ENCODE data around the gene PDE2A. TPM values are rescaled to one million over a fixed set of nuclear protein-coding genes. Genes with fewer than 3 reads are reported as not detected.

Gene PDE2A
- total RNA-seq, 4 donors from 2014 or later, result 26.1 to 34.1 (median 30.6) TPM

DNA sequence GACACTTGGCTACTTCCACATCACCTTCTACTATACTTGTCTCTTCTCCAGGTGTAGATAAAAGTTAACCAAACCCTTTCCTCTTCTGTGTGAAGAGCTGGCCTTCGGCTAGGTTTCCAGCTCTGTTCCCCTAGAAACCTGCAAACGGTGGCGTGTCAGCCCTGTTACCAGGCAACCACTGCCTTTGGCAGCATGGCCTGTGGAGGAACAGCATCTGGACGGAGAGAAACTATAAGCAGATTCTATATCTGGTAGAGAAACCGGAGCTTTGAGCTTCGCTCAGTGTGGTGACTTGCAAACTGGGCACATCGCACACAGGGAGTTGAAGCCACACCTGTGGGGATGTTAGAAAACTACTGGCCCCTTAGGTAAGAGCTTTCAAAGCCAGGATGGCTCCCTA lies 42.1 kb upstream of the PDE2A start:
- intact Hi-C loops (cut with DNase I; ENCODE audit: low total_unique reads), result no loop called here
- TF ChIP-seq POLR2A (IDR thresholded peaks at IDR 0.05) (no peak), CTCF (IDR thresholded peaks at IDR 0.05) (no peak)
- WGBS, 2 donors, result 43 to 56% methylated on average over 7 of the region's 7 CpGs
- H3K4me3 ChIP-seq (ENCODE audit: low read depth, poor library complexity, severe bottlenecking), result no peak overlapping the region
- DNase-seq (ENCODE audit: low spot score in 2 of 2), result no peak

DNA sequence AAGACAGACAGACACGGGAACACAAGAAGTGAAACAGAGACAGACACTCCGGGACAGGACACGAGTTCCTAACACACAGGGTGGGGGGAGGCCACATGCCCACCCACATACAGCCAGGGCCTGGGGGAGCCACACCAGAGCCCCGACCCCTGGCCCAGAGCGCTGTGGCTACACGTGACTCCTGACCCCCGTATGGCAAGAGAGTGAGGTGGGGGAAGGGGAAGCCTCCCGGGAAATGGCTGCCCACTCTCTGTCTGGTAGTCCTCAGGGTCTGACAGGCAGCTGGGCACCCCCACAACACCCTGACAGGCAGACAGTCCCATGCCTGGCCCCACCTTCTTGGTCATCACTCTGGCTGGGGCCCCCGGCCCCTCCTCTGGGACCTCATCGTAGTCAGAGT lies 38.6 kb upstream of the PDE2A start:
- 68 to 70% methylated on average over 8 of the region's 10 CpGs for WGBS, 2 donors
- H3K4me3 ChIP-seq (ENCODE audit: low read depth, poor library complexity, severe bottlenecking), result no peak overlapping the region
- intact Hi-C loops (cut with DNase I; ENCODE audit: low total_unique reads), result no loop called here
- TF ChIP-seq CTCF (IDR thresholded peaks at IDR 0.05) (no peak), POLR2A (IDR thresholded peaks at IDR 0.05) (no peak)
- no peak for DNase-seq (ENCODE audit: low spot score in 2 of 2)

DNA sequence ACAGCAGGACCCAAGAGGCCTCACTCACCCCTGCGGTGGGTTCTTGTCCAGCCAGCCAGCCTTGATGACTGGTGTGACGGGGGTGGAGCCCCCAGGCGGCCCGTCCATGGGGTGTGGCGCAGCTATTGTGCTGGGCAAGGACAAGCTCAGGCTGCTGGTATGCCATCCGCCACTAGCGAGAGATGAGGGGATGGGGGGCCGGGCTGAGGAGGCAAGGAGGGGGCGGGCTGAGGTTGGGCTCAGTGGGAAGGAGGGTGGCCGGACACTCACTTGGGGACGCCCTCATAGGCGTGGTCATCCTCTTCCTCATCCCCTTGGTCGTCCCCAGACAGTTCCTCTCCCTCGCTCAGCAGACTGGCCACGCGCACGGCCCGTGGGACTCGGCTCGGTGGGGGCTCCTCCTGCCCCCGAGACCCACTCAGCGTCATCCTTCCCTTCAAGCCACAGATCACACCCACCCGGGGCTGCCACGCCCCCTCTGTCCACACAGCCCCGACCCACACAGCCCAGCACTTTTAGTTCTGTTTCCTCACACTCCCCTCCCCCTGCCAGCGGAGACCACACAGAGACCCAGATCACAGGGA lies 38.0 kb upstream of the PDE2A start:
- no peak overlapping the region for H3K4me3 ChIP-seq (ENCODE audit: low read depth, poor library complexity, severe bottlenecking)
- TF ChIP-seq POLR2A (IDR thresholded peaks at IDR 0.05), result no peak
- no peak for TF ChIP-seq CTCF (IDR thresholded peaks at IDR 0.05)
- DNase-seq (ENCODE audit: low spot score in 2 of 2), result no peak
- intact Hi-C loops (cut with DNase I; ENCODE audit: low total_unique reads), result no loop called here
- 63 to 72% methylated on average over 17 to 26 of the region's 26 CpGs for WGBS, 2 donors

DNA sequence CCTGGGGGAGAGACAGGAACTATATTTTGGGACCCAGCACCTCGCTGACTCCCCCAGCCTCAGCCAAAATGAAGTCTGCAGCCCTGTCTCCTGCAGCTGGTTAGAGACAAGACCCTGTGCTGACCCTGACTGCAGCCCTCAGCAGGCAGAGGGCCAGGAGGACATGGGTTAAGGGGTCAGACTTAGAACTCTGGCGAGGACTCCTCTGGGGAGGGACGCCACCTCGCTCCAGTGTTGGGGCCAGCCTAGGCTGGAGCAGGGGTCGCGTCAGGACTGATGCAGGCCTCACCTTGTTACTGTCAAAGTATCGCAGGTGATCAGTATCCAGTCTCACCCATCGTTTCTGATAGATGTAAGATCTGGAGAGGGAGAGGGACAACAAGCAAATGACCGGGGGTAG lies 36.9 kb upstream of the PDE2A start:
- no peak overlapping the region for H3K4me3 ChIP-seq (ENCODE audit: low read depth, poor library complexity, severe bottlenecking)
- TF ChIP-seq POLR2A (IDR thresholded peaks at IDR 0.05) (no peak), CTCF (IDR thresholded peaks at IDR 0.05) (no peak)
- no peak for DNase-seq (ENCODE audit: low spot score in 2 of 2)
- 92 to 93% methylated on average over 8 to 9 of the region's 9 CpGs for WGBS, 2 donors
- intact Hi-C loops (cut with DNase I; ENCODE audit: low total_unique reads), result no loop called here

DNA sequence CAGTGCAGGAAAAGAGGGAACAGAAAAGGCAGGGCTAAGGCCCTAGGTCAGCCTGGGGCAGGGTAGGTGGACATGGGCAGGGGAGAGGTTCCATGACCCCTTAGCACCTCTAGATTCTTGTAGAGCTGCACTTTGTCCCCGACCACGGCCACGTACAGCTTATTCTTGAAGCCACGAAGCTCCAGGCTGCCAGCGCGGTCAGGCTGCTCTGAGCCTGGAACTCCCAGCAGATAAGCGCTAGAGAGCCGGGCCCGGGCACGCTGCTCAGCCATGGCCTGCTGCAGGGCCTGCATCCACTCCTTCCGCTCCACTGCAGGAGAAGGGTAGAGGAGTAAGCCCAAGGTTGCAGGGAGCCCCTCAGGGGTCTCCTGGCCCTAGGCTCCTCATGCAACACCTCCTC lies 36.1 kb upstream of the PDE2A start:
- no peak for DNase-seq (ENCODE audit: low spot score in 2 of 2)
- H3K4me3 ChIP-seq (ENCODE audit: low read depth, poor library complexity, severe bottlenecking), result no peak overlapping the region
- intact Hi-C loops (cut with DNase I; ENCODE audit: low total_unique reads), result no loop called here
- no peak for TF ChIP-seq CTCF (IDR thresholded peaks at IDR 0.05)
- no peak for TF ChIP-seq POLR2A (IDR thresholded peaks at IDR 0.05)
- WGBS, 2 donors, result 82 to 90% methylated on average over 11 of the region's 11 CpGs

Data from lower leg skin (tissue), 4 donors.